ENCODE data around the gene TMEM185A.

GRCh38 chrX:149571770-149572169, 59.8 kb downstream of the TMEM185A start:
- TF ChIP-seq, protein P1, sequence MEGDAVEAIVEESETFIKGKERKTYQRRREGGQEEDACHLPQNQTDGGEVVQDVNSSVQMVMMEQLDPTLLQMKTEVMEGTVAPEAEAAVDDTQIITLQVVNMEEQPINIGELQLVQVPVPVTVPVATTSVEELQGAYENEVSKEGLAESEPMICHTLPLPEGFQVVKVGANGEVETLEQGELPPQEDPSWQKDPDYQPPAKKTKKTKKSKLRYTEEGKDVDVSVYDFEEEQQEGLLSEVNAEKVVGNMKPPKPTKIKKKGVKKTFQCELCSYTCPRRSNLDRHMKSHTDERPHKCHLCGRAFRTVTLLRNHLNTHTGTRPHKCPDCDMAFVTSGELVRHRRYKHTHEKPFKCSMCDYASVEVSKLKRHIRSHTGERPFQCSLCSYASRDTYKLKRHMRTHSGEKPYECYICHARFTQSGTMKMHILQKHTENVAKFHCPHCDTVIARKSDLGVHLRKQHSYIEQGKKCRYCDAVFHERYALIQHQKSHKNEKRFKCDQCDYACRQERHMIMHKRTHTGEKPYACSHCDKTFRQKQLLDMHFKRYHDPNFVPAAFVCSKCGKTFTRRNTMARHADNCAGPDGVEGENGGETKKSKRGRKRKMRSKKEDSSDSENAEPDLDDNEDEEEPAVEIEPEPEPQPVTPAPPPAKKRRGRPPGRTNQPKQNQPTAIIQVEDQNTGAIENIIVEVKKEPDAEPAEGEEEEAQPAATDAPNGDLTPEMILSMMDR (IDR thresholded peaks at IDR 0.05 in 2 of 3, conservative IDR thresholded peaks at IDR 0.05 in 1 of 3; ENCODE audit: control insufficient read depth in 2 of 3, extremely low read depth in 1 of 3, insufficient read depth in 1 of 3, low read depth in 3 of 3, low read length in 3 of 3) = no peak
- TF ChIP-seq PML (IDR thresholded peaks at IDR 0.05; ENCODE audit: low read length) (no peak), POLR2A (IDR thresholded peaks at IDR 0.05; ENCODE audit: low read depth, low read length) (no peak), ESRRA (IDR thresholded peaks at IDR 0.05; ENCODE audit: low read length) (no peak), POLR2AphosphoS5 (IDR thresholded peaks at IDR 0.05; ENCODE audit: low read length) (no peak), GABPA (IDR thresholded peaks at IDR 0.05; ENCODE audit: low read depth) (no peak), ZNF592 (IDR thresholded peaks at IDR 0.05) (no peak), TAF1 (IDR thresholded peaks at IDR 0.05; ENCODE audit: borderline replicate concordance, low read depth, low read length) (no peak), JUND (IDR thresholded peaks at IDR 0.05; ENCODE audit: low read depth, low read length) (no peak), SRF (IDR thresholded peaks at IDR 0.05; ENCODE audit: low read depth in 2 of 2, low read length in 2 of 2) (no peak), NFIC (IDR thresholded peaks at IDR 0.05; ENCODE audit: low read depth, low read length) (no peak), RB1 (IDR thresholded peaks at IDR 0.05; ENCODE audit: borderline replicate concordance) (no peak)
- TF ChIP-seq, protein P2, sequence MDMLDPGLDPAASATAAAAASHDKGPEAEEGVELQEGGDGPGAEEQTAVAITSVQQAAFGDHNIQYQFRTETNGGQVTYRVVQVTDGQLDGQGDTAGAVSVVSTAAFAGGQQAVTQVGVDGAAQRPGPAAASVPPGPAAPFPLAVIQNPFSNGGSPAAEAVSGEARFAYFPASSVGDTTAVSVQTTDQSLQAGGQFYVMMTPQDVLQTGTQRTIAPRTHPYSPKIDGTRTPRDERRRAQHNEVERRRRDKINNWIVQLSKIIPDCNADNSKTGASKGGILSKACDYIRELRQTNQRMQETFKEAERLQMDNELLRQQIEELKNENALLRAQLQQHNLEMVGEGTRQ (IDR thresholded peaks at IDR 0.05; ENCODE audit: borderline replicate concordance, low read depth, low read length) = no peak
- TF ChIP-seq, protein P3, sequence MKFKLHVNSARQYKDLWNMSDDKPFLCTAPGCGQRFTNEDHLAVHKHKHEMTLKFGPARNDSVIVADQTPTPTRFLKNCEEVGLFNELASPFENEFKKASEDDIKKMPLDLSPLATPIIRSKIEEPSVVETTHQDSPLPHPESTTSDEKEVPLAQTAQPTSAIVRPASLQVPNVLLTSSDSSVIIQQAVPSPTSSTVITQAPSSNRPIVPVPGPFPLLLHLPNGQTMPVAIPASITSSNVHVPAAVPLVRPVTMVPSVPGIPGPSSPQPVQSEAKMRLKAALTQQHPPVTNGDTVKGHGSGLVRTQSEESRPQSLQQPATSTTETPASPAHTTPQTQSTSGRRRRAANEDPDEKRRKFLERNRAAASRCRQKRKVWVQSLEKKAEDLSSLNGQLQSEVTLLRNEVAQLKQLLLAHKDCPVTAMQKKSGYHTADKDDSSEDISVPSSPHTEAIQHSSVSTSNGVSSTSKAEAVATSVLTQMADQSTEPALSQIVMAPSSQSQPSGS (IDR thresholded peaks at IDR 0.05; ENCODE audit: low read length) = no peak

All from GM12878 (cell line).